Ovary (tissue), 9 donors: ENCODE measurements around the gene ARID1B. TPM values are rescaled to one million over a fixed set of nuclear protein-coding genes. Genes with fewer than 3 reads are reported as not detected.

ENCODE experiments used
- DNase-seq, 5 donors: peaks; one replicate each; pipeline ENCODE4 v3.0.0-alpha.2; 2019 to 2020
- H3K27ac ChIP-seq, 2 donors: fragments of 200-600 bp; one replicate each; pipeline versions ENCODE4 v1.5.1 to v1.8.0; 2019 to 2022
- H3K27me3 ChIP-seq: fragments of 200-600 bp; one replicate; pipeline ENCODE4 v1.8.0; 2022
- H3K36me3 ChIP-seq: fragments of 200-600 bp; sonication (generic); one replicate; pipeline ENCODE4 v1.5.1; 2019
- H3K4me1 ChIP-seq: one replicate; pipeline ENCODE4 v1.8.1; 2013; ENCODE audit warnings: mild to moderate bottlenecking, moderate library complexity; ENCODE audit not compliant: insufficient read depth
- H3K4me3 ChIP-seq: fragments of 200-600 bp; sonication (generic); one replicate; pipeline ENCODE4 v1.5.1; 2017
- H3K9me3 ChIP-seq, 2 donors: fragments of 200-600 bp in 1 of 2; sonication (generic) in 1 of 2; one replicate each; pipeline versions ENCODE4 v1.5.1 to v1.8.1; 2013 to 2019; ENCODE audit warnings: mild to moderate bottlenecking in 1 of 2, moderate library complexity in 1 of 2
- EP300 ChIP-seq: sonication (generic); formaldehyde crosslinking; IDR thresholded peaks from one replicate; pipeline ENCODE4 v1.6.1; 2017; ENCODE audit warnings: antibody characterized with exemption
- POLR2A ChIP-seq: fragments of 450-650 bp; IDR thresholded peaks from one replicate; pipeline ENCODE4 v1.6.1; 2017; ENCODE audit warnings: antibody characterized with exemption, mild to moderate bottlenecking, moderate library complexity
- whole genome bisulfite sequencing, 3 donors: extraction: QIAGEN DNeasy Blood & Tissue Kit in 1 of 3; methylation state at CpG; one replicate each; pipeline versions ENCODE4 v1.1.5 to v1.1.7; 2013 to 2017; 5-methylcytosine and 5-hydroxymethylcytosine counted together
- intact Hi-C, 4 donors: fragments of 100-400 bp; cut with DNase I; formaldehyde crosslinking; loops; one replicate each; pipeline versions ENCODE4 v1.11.0 to v1.15.1; 2022 to 2023
- polyA plus RNA-seq, 2 donors: library from polyadenylated mRNA; stranded (reverse); fragments of 200-250 nt in 1 of 2; fragments of 350-450 nt in 1 of 2; fragmentation: Illumina TruSeq in 1 of 2; extraction: RNeasy Lipid Tissue Mini Kit (QIAGEN cat#74804) in 1 of 2; gene quantifications; one replicate each; pipeline ENCODE4 v1.2.3, GENCODE V29; 2013 to 2014
- total RNA-seq, 7 donors: library from RNA; depleted of rRNA in 2 of 7; stranded (reverse); fragments of >200 nt in 2 of 7; fragmentation: NEBNext Ultra II Directional in 3 of 7; extraction: Animal tissue kit (Norgen Biotek cat#: 25700) in 3 of 7; gene quantifications; one replicate each; pipeline versions ENCODE4 v1.1.0 to v1.2.4, GENCODE V29; 2016 to 2023
- TF ChIP-seq, protein P1 (sequence below), 3 donors: fragments of 450-650 bp in 2 of 3; fragments of 200-600 bp in 1 of 3; IDR thresholded peaks; one replicate each; pipeline versions ENCODE4 v1.5.1 to v1.8.0; 2016 to 2022; ENCODE audit warnings: antibody characterized with exemption in 3 of 3, mild to moderate bottlenecking in 1 of 3
- donor health status: DM: no; HTN: no; CAD: no; lungs with moderate emphysema.
- donor health status: DM: no; HTN: no; CAD: no.
- donor health status: Bipolar disorder and iron deficiency.
- donor health status: DM: yes; HTN: yes; CAD: no.
- donor health status: DM: no; HTN: no; CAD: no.
- donor health status: DM: yes; HTN: yes; CAD: no.

Gene ARID1B
- total and polyA plus RNA-seq, 9 donors: 33.2 to 144 (median 105) TPM

GRCh38 chr6:157227202-157228166 lies 450.3 kb downstream of the ARID1B start:
- Histone ChIP-seq H3K4me1 (peaks cover 3% of the 10 kb centered on the region), H3K36me3 (no peaks in the 10 kb centered on the region), H3K4me3 (no peak overlapping the region), H3K27me3 (no peaks in the 10 kb centered on the region), H3K9me3 (no peaks in the 10 kb centered on the region), H3K27ac (no peak overlapping the region)
- 84 to 86% (median 85%) methylated on average over 36 of the region's 36 CpGs for WGBS, 3 donors
- TF ChIP-seq POLR2A (no peak), EP300 (no peak)
- TF ChIP-seq, protein P1, sequence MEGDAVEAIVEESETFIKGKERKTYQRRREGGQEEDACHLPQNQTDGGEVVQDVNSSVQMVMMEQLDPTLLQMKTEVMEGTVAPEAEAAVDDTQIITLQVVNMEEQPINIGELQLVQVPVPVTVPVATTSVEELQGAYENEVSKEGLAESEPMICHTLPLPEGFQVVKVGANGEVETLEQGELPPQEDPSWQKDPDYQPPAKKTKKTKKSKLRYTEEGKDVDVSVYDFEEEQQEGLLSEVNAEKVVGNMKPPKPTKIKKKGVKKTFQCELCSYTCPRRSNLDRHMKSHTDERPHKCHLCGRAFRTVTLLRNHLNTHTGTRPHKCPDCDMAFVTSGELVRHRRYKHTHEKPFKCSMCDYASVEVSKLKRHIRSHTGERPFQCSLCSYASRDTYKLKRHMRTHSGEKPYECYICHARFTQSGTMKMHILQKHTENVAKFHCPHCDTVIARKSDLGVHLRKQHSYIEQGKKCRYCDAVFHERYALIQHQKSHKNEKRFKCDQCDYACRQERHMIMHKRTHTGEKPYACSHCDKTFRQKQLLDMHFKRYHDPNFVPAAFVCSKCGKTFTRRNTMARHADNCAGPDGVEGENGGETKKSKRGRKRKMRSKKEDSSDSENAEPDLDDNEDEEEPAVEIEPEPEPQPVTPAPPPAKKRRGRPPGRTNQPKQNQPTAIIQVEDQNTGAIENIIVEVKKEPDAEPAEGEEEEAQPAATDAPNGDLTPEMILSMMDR (IDR thresholded peaks at IDR 0.05): no peak
- DNase-seq: no peak
- intact Hi-C loops: loop anchor here in 2 of 4 donors (10.0 kb wide), 1 partner anchor 47 kb away; no protein-coding TSS in a partner anchor

DNA sequence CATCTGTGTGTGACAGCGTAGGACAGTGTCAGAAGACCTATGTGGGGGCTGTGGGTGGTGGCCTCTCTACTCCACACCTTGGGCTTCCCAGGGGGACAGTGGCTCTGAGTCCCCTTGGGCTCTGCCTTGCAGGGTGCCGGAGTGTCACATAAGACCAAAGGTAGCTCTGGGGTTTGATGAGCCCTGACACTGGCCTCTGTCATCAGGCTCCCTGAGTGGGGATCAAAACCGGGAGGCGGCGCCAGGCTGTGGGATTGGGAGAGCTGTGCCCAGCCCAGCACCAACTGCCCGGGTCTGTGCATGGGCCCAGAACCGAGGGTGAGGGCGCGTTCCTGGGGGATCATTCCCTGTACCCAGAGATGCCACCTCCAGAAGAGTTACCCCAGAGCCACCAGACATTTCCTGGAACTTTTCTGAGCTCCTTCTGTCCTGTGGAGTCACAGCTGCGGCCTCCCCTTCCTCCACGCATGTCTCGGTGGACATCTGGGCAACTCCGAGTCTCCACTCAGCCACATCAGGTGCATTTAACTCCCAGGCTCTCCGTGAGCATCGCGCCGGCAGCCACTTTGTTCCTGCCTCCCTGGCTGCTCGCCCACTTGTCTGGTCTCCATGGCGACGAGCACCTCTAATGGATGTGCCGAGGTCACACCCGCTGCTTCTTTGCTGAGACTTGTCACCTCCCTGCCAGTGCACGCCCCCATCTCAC lies 451.4 kb downstream of the ARID1B start:
- Histone ChIP-seq H3K36me3 (no peaks in the 10 kb centered on the region), H3K4me1 (peaks cover 3% of the 10 kb centered on the region), H3K4me3 (no peak overlapping the region), H3K27me3 (no peaks in the 10 kb centered on the region), H3K9me3 (no peaks in the 10 kb centered on the region), H3K27ac (no peak overlapping the region)
- intact Hi-C loops: loop anchor here in 2 of 4 donors (10.0 kb wide), 1 partner anchor 46 kb away; no protein-coding TSS in a partner anchor
- TF ChIP-seq, protein P1 (IDR thresholded peaks at IDR 0.05): no peak
- TF ChIP-seq EP300: no peak
- TF ChIP-seq POLR2A: no peak
- WGBS, 3 donors: 82 to 87% (median 83%) methylated on average over 23 of the region's 23 CpGs
- DNase-seq: no peak

GRCh38 chr6:157229132-157229618 lies 452.0 kb downstream of the ARID1B start:
- no peaks in the 10 kb centered on the region for H3K27me3 ChIP-seq
- peaks cover 3% of the 10 kb centered on the region for H3K4me1 ChIP-seq
- 83 to 90% (median 87%) methylated on average over 8 of the region's 8 CpGs for WGBS, 3 donors
- no peak overlapping the region for H3K4me3 ChIP-seq
- no peak for TF ChIP-seq EP300
- TF ChIP-seq, protein P1 (IDR thresholded peaks at IDR 0.05): no peak
- TF ChIP-seq POLR2A: no peak
- no peaks in the 10 kb centered on the region for H3K36me3 ChIP-seq
- no peaks in the 10 kb centered on the region for H3K9me3 ChIP-seq
- no peak for DNase-seq
- intact Hi-C loops: loop anchor here in 2 of 4 donors (10.0 kb wide), 1 partner anchor 46 kb away; no protein-coding TSS in a partner anchor
- no peak overlapping the region for H3K27ac ChIP-seq

- H3K9me3 ChIP-seq: no peaks in the 10 kb centered on the region
- intact Hi-C loops: loop anchor here in 2 of 4 donors (10.0 kb wide), 1 partner anchor 45 kb away; no protein-coding TSS in a partner anchor
- no peaks in the 10 kb centered on the region for H3K36me3 ChIP-seq
- TF ChIP-seq, protein P1 (IDR thresholded peaks at IDR 0.05): no peak
- TF ChIP-seq EP300 (no peak), POLR2A (no peak)
- peaks cover 3% of the 10 kb centered on the region for H3K4me1 ChIP-seq
- H3K4me3 ChIP-seq: no peak overlapping the region
- DNase-seq: no peak
- no peaks in the 10 kb centered on the region for H3K27me3 ChIP-seq
- WGBS, 3 donors: 90 to 91% (median 91%) methylated on average over 8 of the region's 8 CpGs
- no peak overlapping the region for H3K27ac ChIP-seq
Measured at GRCh38 chr6:157229713-157230112, 452.5 kb downstream of the ARID1B start.
